Natural killer cell treated with Interleukin-12 subunit alpha and Interleukin-12 subunit beta and Interleukin-15 and Interleukin-18, amount 100 ng/mL, for 72 hours (primary cell): ENCODE data around the gene DUSP5. TPM values are rescaled to one million over a fixed set of nuclear protein-coding genes. Genes with fewer than 3 reads are reported as not detected.

Experiments used
- ATAC-seq, 2 donors: fragments of 150-1000 bp; cut with Tn5 transposase in 1 of 2; sonication (Bioruptor Pico), chemical (Tn5 transposase) in 1 of 2; 2 replicates each; pipeline ENCODE4 v1.10.0; 2021
- DNase-seq: peaks from one replicate; pipeline ENCODE4 v3.0.0; 2022; ENCODE audit warnings: low spot score
- H3K27ac Mint-ChIP-seq, 2 donors: 1 replicate in 1 of 2; 2 replicates in 1 of 2; pipeline ENCODE4 v1.8.0; 2022; ENCODE audit warnings: mixed read lengths in 2 of 2, mild to moderate bottlenecking in 1 of 2, moderate library complexity in 1 of 2
- H3K27me3 Mint-ChIP-seq, 2 donors: 1 replicate in 1 of 2; 2 replicates in 1 of 2; pipeline ENCODE4 v1.8.0; 2022; ENCODE audit warnings: mixed read lengths in 2 of 2
- H3K36me3 Mint-ChIP-seq: one replicate; pipeline ENCODE4 v1.8.0; 2022; ENCODE audit warnings: mixed read lengths
- H3K4me1 Mint-ChIP-seq, 2 donors: 1 replicate in 1 of 2; 2 replicates in 1 of 2; pipeline ENCODE4 v1.8.0; 2022; ENCODE audit warnings: low read depth in 2 of 2, mixed read lengths in 2 of 2, mild to moderate bottlenecking in 1 of 2
- H3K4me3 Mint-ChIP-seq: one replicate; pipeline ENCODE4 v1.8.0; 2022; ENCODE audit warnings: mixed read lengths
- H3K9me3 Mint-ChIP-seq: 2 replicates; pipeline ENCODE4 v1.8.0; 2022; ENCODE audit warnings: mixed read lengths
- total RNA-seq, 2 donors: library from RNA; stranded (reverse); gene quantifications; one replicate each; pipeline ENCODE4 v1.2.3, GENCODE V29; 2022

Gene DUSP5
- total RNA-seq, 2 donors from 2014 or later: 159 to 311 TPM

DNA sequence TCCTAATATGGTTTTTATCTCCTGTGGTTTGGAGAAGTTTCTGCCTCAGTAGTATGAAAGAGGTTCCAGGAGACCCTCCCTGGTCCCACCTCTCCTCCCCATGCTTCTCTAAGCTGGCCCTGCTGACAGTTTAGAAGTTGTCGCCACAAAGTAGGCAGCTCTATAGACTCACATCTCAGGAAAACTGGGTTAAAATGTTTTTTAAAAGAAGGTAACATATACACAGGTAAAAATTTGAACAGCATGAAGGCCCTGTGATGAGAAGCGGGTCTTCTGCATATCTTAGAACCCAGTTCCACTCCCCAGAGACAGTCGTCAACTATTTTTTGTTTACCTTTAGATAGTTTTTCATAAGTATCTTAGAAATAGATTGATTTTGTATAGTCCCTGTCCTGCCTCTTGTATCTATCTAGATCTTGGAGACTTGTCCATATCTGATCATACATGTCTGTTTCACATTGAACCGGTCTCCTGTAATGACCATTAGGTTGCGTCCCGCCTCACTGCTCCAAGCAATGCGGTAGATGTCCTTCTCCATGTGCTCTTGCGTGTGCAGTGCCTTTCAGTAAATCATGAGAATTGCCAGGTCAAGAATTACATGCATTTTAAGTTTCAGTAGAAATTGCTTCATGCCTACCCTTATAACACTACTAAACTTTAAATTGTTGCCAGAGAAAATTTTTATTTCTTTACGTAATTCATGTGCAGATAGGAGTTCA lies 2.2 kb downstream of the DUSP5 start:
- H3K4me3 Mint-ChIP-seq: peak overlapping the region; percentile 99
- no peak for ATAC-seq

DNA sequence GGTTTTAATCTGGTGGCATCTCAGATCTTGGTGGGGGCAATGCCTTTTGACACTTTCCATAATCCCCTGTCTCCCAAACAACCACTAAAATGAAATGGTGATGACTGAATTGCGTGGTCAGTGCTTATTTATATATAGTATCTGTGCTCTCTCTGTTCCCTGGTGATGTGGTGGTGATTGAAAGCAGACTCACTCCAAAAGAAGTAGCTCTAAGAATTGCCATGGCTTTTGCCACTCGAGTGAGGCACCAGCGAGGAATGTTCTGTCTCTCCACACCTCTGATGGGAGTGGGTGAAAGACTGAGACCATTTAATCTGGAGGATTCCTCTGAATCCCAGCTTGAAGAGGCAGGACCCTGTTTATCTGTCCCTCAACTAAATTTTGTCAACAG lies 2.8 kb downstream of the DUSP5 start:
- ATAC-seq: no peak
- Mint-ChIP-seq H3K9me3 (no peaks in the 10 kb centered on the region), H3K36me3 (peaks cover 63% of the 10 kb centered on the region), H3K27ac (peak overlapping the region; percentile 97 to 98), H3K4me1 (peaks cover 70 to 85% of the 10 kb centered on the region in 2 donors), H3K4me3 (peak overlapping the region; percentile 99), H3K27me3 (no peaks in the 10 kb centered on the region)
- DNase-seq: no peak

More for the DNA sequence above, 2.2 kb downstream of the DUSP5 start:
- Mint-ChIP-seq H3K9me3 (no peaks in the 10 kb centered on the region), H3K4me1 (peaks cover 65 to 81% of the 10 kb centered on the region in 2 donors), H3K27me3 (no peaks in the 10 kb centered on the region), H3K27ac (peak overlapping the region; percentile 97 to 98), H3K36me3 (peaks cover 59% of the 10 kb centered on the region)
- DNase-seq: no peak

DNA sequence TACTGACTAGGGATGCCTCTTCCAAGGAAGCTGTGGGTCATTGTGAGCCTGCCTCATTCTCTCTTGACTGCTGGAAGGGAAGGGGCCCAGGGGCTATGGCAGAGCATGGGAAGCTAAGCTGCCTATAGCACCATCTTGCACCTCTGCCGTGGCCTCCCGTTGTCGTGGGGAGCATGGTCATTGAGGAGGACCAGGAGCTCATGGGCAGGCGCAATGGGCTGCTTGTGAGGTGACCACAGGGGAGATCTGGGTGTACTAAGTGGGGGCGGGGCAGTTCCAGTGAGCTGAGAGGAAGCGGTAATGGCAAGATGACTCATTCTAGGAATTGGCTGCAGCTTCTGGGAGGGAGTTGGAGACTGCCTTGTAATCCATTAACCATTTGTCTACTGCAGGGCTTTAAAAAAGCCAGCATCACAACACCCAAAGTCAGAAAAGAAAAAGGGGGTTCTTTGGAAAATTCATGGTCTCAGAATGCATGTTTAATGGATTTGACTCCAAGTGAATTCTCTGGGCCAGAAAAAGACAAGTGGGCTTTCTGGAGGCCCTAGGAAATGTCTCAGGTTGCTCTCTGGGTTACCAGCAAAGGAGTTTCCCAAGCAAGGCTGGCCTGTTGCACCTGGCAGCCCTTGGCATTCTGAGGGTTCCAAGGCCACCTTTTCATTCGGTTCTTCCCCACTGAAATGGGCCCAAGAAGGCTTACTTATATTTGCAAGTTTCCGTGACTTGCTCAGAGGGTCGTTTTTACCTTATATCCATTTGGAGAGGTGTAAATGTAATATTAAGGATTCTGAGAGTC lies 3.6 kb downstream of the DUSP5 start:
- ATAC-seq (peak; percentile 45 to 50), DNase-seq (peak; percentile 96)
- peak overlapping the region; percentile 99 for H3K4me3 Mint-ChIP-seq
- peak overlapping the region; percentile 97 to 98 for H3K27ac Mint-ChIP-seq
- H3K9me3 Mint-ChIP-seq: no peaks in the 10 kb centered on the region
- peaks cover 63% of the 10 kb centered on the region for H3K36me3 Mint-ChIP-seq
- H3K27me3 Mint-ChIP-seq: no peaks in the 10 kb centered on the region
- peaks cover 70 to 85% of the 10 kb centered on the region in 2 donors for H3K4me1 Mint-ChIP-seq

DNA sequence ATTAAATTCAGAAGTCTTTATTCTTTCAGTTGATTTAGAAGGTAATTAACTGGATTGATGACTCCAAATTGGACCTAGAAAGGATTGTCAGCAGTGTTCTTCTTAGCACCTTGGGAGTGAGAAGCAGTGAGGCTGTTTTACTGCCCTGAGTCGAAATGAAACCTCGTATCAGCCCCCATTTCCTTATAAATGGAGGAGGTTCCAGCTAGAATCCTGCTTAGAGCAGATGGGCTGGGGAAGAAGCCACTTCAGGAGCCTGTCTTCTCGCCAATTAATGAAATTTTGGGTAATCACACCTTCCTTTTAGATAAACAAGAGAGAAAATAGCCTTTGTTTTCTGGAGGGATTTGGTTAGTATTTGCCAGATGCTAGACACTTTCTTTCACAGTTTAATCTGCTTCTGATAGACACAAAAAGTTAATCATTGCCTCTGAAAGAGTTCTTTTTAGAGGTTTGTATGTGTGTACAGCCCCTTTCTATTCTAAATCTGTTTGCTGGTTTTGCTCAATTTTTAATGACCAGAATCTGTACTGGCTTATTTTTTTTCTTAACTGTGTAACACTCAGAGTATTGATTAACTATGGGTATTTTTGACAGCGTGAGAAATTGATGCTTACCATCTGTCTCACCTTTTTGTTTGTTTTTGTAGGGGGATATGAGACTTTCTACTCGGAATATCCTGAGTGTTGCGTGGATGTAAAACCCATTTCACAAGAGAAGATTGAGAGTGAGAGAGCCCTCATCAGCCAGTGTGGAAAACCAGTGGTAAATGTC lies 4.6 kb downstream of the DUSP5 start:
- Mint-ChIP-seq H3K27ac (peak overlapping the region; percentile 97 to 98), H3K9me3 (no peaks in the 10 kb centered on the region), H3K36me3 (peaks cover 70% of the 10 kb centered on the region), H3K27me3 (no peaks in the 10 kb centered on the region), H3K4me3 (peak overlapping the region; percentile 99), H3K4me1 (peaks cover 73 to 85% of the 10 kb centered on the region in 2 donors)
- ATAC-seq (no peak), DNase-seq (peak; percentile 72)

DNA sequence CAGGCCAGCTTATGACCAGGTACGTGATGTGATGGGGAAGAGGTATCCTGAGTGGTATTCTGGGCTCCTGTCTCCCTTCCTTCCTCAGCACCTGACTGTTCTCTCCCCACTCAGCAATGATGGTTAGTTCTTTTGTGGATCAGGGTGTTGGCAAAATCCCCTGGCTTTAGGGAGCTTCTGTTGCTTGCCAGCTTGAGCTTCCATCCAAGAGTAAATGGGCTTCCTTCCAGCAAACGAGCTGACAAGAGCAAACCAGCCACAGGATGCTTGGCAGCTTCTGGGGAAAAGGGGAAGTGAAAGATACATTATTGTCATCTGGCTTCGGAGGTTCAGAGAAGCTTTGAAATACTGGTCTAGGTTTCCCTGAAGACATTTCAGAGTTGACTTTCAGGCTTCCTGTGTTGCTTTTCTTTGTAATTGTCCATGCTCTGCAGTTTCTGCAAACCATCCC lies 5.2 kb downstream of the DUSP5 start:
- Mint-ChIP-seq H3K4me3 (peak overlapping the region; percentile 99), H3K27ac (peak overlapping the region; percentile 97 to 98), H3K27me3 (no peaks in the 10 kb centered on the region), H3K36me3 (peaks cover 74% of the 10 kb centered on the region), H3K9me3 (no peaks in the 10 kb centered on the region), H3K4me1 (peaks cover 78 to 89% of the 10 kb centered on the region in 2 donors)
- DNase-seq (no peak), ATAC-seq (no peak)

DNA sequence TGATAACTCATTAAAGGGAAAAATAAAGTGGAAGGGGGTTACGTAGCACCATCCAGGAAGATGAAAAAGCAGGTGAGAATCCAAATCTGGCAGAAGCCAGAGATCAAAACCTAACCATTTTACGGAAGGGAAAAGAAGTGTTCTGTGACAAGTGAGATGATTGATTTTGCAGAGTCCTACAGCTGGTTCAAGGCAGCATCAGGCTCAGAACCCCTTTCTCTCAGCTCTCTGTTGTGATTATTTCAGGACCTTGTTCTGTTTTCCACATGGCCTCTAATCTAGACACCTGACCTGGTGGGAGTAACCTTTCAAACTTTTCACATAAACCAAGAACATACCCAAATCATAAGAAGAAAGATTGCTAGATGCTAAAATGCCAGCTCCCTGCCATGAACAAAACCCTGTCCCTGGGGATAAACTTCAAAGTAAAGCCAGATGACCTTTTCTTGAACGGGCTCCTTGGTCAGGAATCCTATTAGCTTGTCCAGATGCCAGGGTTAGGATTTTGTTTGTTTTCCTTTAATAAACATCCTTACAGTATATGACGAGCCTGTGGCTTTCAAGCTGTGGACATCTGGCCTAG lies 5.9 kb downstream of the DUSP5 start:
- no peak for ATAC-seq
- peak overlapping the region; percentile 99 for H3K4me3 Mint-ChIP-seq
- peak overlapping the region; percentile 97 to 98 for H3K27ac Mint-ChIP-seq
- H3K36me3 Mint-ChIP-seq: peaks cover 80% of the 10 kb centered on the region
- H3K27me3 Mint-ChIP-seq: no peaks in the 10 kb centered on the region
- peaks cover 83 to 97% of the 10 kb centered on the region in 2 donors for H3K4me1 Mint-ChIP-seq
- H3K9me3 Mint-ChIP-seq: no peaks in the 10 kb centered on the region
- no peak for DNase-seq

DNA sequence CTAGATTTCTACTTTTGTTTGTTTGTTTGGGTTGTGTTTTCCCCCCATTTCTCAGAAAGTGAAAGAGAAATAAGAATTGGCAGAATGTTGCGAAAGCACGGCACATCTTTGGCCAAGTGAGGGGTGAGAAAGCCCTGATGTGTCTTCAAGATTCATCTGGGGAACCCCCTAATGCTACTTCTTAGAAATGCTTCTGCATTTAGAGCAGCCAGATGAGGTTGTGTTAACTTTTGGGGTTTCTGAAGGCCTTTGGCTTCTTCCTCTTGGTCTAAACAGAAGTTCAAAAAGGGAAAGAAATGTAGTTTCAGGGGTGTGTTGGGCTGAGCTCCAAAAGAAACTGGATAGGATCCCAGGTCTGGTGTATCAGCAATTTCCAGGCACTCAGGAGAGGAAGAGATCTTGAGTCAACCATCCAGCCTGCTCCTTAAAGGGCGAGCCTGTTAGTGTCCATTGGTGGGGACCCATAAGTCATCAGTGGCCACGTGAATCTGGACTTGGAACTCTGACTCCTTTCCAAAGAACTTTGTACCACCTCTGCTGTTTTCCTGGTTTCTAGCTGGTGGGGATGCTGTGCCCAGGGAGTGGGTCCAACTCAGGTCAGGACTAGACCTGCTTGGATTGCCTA lies 6.5 kb downstream of the DUSP5 start:
- DNase-seq (peak; percentile 92), ATAC-seq (peak; percentile 80 to 86)
- peak overlapping the region; percentile 97 to 98 for H3K27ac Mint-ChIP-seq
- peaks cover 85 to 98% of the 10 kb centered on the region in 2 donors for H3K4me1 Mint-ChIP-seq
- no peaks in the 10 kb centered on the region for H3K27me3 Mint-ChIP-seq
- H3K9me3 Mint-ChIP-seq: no peaks in the 10 kb centered on the region
- peak overlapping the region; percentile 99 for H3K4me3 Mint-ChIP-seq
- H3K36me3 Mint-ChIP-seq: peaks cover 80% of the 10 kb centered on the region

DNA sequence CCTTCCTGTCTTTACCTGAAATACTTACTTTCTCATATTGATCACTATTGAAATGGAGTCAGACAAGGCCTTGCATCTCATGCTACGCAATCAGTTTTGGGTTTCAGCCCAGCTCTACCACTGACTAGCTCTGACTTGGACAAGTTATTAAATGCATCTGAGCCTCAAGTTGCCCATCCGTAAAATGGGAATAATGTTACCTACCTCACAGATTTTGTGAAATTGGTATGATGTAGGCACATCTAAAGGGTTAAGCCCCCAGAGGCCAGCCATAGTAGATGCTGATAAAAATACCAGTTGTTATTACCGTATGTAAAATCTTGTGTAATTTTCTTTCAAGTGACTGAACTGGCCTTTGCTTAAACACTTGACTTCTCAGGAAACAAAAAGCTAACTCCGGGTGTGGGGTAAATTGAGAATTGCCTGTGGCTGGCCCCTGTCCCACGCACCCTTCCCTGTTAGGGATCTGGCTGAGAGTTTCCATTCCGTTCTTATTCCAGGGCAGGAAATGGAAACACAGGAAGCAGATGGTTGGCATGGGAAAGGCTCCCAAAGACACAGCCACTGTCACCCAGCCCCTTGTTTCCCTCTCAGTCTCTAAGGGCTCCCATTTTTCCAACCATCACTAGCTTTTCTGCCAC lies 7.5 kb downstream of the DUSP5 start:
- DNase-seq: no peak
- Mint-ChIP-seq H3K9me3 (no peaks in the 10 kb centered on the region), H3K36me3 (peaks cover 73% of the 10 kb centered on the region), H3K27me3 (no peaks in the 10 kb centered on the region), H3K4me3 (peak overlapping the region; percentile 99), H3K4me1 (peaks cover 88 to 96% of the 10 kb centered on the region in 2 donors), H3K27ac (peak overlapping the region; percentile 97 to 98)
- no peak for ATAC-seq

DNA sequence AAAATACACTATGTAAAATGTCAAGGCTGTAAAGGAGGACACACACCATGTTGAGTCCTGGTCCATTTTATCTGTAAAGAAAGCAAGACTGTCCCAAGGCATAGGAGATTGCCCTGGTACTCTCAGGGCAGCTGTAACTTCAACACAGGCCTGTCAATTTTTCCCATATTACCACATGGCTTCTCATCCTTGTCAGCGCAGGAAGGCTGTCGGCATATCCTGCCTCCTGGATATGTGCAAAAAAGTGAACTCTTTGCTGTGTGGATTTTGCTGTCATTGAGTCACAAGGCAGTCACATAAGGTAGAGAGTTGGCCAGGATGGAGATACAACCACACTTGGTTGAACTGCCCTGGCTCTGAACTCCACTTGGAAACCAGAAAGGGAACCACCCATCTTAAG lies 8.7 kb downstream of the DUSP5 start:
- peaks cover 73% of the 10 kb centered on the region for H3K36me3 Mint-ChIP-seq
- peaks cover 88 to 96% of the 10 kb centered on the region in 2 donors for H3K4me1 Mint-ChIP-seq
- no peak for DNase-seq
- H3K4me3 Mint-ChIP-seq: peak overlapping the region; percentile 99
- no peaks in the 10 kb centered on the region for H3K9me3 Mint-ChIP-seq
- H3K27ac Mint-ChIP-seq: peak overlapping the region; percentile 97 to 98
- no peak for ATAC-seq
- no peaks in the 10 kb centered on the region for H3K27me3 Mint-ChIP-seq

DNA sequence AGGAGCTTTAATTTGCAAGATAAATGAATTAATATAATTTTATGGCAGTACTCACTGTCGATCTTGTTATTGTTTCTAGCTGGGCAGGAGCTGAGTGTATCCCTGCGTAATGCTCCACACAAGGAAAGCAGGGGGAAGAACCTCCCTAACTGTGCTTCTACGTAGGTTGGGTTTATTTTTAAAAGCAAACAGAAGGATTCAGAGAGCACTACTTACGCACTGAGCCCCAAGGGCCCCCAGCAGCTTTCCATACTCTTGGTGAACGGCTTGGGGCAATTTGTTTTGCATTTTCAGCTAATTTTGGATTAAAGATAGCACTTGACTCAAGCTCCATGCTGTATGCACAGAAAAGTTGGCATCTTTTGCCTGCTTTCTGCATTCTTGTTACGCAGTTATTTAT lies 9.6 kb downstream of the DUSP5 start:
- H3K4me3 Mint-ChIP-seq: peak overlapping the region; percentile 44
- no peak for DNase-seq
- peak overlapping the region; percentile 97 to 98 for H3K27ac Mint-ChIP-seq
- no peaks in the 10 kb centered on the region for H3K27me3 Mint-ChIP-seq
- peaks cover 89 to 96% of the 10 kb centered on the region in 2 donors for H3K4me1 Mint-ChIP-seq
- peaks cover 69% of the 10 kb centered on the region for H3K36me3 Mint-ChIP-seq
- no peaks in the 10 kb centered on the region for H3K9me3 Mint-ChIP-seq
- ATAC-seq: no peak

DNA sequence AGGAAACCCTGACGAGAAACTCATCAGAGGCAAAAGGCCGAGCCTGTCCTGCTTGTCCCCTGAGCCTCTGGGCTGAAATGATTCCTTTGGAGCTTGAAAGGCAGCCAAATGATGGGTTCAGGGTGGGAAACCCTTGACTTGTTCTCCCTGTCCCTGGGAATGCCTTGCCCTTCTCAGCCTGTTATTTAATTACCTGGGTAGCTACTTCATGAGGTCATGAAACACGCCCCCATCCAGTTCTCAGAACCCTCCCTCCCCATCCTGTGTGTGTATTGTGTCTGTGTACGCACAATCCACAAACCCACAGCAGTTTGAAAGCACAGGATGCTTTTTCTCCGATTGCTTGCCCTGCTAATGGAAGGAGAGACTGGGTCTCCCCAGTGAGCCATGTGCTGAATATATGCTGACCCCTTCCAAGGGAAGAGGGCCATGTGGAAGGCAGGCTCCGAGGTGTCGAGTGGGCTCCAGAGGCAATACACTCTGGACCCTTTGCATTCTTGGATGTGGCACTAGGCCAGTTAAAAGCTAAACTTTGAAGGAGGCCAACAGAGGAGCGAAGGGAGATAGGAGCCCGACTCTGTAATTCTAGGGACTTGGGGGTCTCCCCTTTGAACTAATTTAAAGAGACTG lies 10.6 kb downstream of the DUSP5 start:
- H3K36me3 Mint-ChIP-seq: peaks cover 64% of the 10 kb centered on the region
- no peaks in the 10 kb centered on the region for H3K27me3 Mint-ChIP-seq
- no peaks in the 10 kb centered on the region for H3K9me3 Mint-ChIP-seq
- DNase-seq (no peak), ATAC-seq (no peak)
- H3K4me3 Mint-ChIP-seq: peak overlapping the region; percentile 44
- H3K27ac Mint-ChIP-seq: peak overlapping the region; percentile 97 to 98
- peaks cover 88 to 95% of the 10 kb centered on the region in 2 donors for H3K4me1 Mint-ChIP-seq

DNA sequence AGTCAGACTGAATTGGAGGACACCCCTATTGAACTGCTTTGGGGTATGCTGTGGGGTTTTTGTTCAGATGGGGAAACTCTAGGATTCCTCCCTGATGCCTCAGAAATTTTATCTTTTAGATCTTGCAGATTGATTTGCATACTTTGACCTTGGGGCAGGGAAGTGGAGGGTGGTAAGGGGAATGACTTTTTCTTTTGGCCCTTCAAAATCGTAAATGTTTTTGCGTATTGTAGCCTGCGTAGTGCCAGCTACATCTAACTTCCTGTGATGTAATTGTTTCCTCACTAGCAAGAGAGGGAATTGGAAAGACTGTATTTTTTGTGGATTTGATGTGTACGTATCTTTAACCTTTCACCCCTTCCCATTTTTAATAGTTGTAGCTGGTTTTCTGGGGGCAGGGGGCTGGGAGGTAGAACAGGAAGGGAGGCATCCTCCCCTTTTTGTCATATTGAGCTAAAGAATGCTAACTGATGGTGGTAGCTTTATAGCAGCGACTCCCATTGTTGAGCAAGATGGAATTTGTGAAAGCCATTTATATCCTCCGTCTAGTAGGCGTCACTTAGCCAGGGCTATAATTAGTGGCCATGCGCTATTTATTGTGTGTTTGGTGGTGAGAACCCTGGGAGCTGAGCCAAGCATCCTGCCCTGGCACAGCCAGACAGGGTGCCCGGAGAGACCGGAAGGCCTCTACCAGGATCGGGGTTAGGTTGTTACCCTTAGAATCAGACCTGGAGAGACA lies 11.3 kb downstream of the DUSP5 start:
- Mint-ChIP-seq H3K4me1 (peaks cover 89 to 95% of the 10 kb centered on the region in 2 donors), H3K4me3 (peak overlapping the region; percentile 44), H3K36me3 (peaks cover 64% of the 10 kb centered on the region), H3K27ac (peak overlapping the region; percentile 97 to 98), H3K9me3 (no peaks in the 10 kb centered on the region), H3K27me3 (no peaks in the 10 kb centered on the region)
- DNase-seq: no peak
- no peak for ATAC-seq
